ENCODE results near the gene A3GALT2.

A3GALT2 gene

DNA sequence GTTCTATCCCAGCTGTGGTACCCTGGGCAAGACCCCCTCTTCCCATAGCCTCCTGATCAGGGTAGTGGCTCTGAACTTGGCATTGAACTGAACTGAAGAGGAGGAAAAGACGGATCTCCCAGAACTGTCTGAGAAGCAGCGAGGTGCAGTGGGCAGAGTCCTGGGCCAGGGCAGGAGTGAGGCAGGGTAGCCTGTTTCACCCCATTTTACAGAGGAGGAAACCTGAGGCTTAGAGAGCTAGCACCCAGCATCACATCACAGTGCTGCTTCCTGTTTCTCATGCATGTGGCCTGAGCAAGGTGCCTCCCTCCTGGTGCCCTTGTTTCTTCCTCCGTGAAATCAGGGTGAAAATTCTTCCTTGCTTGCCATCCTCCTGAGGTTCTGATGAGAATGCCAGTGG lies 47.5 kb downstream of the A3GALT2 start:
- no peak for DNase-seq

DNA sequence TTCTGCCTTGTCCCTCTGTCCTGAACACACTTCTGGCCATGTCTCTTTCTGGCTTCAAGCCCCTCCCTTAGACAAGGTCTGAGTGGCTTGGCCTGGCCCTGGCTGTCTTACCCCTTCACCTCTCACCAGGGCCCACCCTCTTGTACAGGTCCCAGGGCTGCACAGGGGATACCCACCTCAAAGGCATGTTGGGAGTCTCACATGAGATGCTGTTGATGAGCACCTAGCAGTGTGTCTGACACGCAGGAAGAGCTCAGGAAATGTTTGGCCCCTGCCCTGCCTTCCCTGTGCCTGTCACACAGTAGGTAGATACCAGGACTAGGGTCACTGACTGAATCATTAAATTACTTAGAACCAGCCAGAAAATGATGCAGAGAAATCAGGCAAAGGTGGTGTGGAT lies 48.0 kb downstream of the A3GALT2 start:
- DNase-seq: no peak

GRCh38 chr1:33272509-33272908 lies 48.4 kb downstream of the A3GALT2 start:
- no peak for DNase-seq

- no peak for DNase-seq
Observed at GRCh38 chr1:33271666-33272505, 49.0 kb downstream of the A3GALT2 start.

- no peak for DNase-seq
Observed at GRCh38 chr1:33270808-33271465, 50.0 kb downstream of the A3GALT2 start.

DNA sequence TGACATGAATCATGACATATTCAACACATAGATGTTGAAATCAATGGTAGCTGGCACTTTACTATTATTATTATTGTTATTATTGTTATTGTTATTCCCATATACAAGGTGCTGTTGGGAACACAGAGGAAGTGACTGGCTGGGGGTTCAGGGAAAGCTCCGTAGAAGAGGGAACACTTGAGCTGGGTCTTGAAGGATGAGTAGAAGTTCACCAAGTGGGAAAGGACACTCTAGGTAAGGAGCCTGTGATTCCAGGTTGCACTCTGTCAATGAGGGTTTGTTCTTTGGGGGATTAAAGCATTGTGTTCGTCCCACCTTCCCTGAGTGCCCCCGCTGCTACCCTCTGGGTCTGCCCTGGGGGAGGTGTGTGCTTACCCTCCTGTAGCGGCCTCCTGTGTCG lies 50.5 kb downstream of the A3GALT2 start:
- DNase-seq: no peak

- no peak for DNase-seq
Observed at GRCh38 chr1:33269621-33270020, 51.3 kb downstream of the A3GALT2 start.

DNA sequence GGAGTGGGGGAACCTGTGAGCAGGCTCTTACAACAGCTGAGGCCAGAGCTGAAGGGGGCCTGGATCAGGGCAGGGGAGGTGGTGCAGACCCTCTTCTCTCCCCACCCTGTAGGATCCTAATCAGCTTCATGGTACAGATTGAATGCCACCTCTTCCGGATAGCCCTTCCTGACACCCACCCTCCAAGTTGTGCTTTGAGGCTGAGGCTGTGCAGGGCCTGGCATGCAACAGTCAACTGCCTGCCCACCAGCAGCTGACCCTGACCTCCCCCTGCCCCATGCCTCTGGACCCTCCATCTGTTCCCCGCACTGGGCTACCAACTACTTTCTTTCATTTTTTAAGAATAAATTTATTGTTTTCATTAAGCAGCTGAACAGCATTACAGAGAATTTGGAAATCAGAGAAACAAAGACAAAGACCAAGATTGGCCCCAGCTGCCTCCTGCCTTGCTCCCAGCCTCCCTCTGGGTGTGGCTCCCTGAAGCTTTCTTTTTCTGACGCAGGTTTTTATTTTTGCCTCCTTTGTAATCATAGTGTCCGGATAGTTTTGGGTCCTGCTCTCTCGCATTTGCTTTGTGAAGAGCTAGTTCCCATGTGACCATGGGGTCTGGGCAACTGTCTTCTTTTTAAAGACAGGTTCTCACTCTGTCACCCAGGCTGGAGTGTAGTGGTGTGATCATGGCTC lies 51.8 kb downstream of the A3GALT2 start:
- no peak for DNase-seq

GRCh38 chr1:33268457-33268856 lies 52.4 kb downstream of the A3GALT2 start:
- DNase-seq: no peak

DNA sequence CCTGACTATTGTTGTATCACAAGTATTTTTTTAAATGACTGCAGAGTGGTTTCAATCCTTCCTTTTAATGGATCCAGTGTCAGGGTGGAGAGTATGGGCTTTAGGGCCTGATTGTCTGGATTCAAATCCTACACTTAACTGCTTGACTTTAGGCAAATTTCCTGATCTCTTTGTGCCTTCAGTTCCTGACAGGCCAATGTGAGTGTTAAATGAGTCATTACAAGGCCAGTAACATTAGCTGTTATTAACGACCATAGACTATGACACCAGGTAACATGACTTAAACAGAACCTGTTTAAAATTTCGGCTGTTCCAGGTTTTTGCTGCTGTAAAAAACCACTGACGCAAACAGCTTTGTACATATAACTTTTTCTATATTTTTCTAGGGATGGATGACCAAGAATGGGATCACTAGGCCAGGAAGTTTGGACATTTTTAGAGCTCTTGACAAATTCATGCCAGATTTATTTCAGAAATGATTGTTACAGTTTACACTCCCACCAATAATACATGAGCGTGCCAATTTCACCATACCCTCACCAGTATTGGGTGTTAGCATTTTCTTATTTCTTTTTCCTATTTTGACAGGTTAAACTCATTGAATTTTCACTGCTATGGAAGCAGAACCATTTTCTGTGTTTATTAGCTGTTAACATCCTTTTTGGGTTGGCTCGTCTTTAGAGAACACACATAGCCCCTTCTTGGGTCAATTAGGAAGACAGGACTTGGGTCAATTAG lies 53.3 kb downstream of the A3GALT2 start:
- DNase-seq: no peak

DNA sequence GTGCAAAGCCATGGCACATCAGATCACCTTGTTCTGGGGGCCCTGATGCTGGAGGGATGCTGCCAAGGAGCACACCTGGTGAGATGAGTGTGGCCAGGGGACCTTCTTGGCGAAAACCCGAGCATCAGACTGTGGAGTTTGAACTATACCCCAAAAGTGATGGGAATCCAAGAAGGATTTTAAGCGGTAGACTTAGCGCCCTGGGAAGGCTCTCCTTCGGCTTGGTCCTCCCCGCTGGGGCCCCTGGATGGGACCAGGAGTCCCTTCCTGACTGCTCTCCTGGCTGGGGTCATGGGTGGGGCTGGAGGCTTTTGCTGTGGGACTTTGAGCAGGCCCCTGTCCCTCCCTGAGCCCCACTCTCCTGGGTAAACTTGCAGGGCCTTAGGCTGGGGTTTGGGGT lies 54.1 kb downstream of the A3GALT2 start:
- DNase-seq: no peak

- no peak for DNase-seq
Observed at GRCh38 chr1:33265780-33266605, 54.9 kb downstream of the A3GALT2 start.

DNA sequence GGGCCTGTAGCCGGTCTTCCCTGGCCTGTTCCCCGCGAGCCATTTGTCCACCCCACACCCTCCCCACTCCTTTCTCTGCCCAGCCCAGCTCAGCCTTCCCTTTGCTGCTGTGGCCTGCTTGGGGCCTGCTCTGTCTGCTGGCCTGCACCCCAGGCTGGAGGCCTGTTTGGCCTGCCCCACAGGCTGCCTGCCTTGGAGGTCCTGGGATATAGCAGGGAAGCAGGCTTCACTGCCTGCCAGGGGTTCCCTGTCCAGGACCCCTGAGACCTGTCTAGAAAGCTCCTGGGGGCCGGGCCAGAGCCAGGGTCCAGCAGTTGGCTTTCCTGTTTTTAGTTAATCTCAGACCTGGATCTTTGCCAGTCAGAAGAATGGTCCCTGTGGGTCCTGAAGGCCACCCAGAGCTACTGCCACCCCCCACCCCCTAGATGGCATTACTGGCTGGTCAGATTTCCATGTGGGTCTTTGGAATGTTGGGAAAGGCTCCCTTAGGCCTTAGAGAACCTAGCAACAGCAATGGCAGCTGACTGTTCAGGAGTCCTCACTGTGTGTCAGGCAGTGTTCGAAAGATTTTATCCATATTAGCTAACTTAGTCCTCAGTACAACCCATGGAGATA lies 56.9 kb downstream of the A3GALT2 start:
- no peak for DNase-seq

- no peak for DNase-seq
Observed at GRCh38 chr1:33261344-33261743, 59.6 kb downstream of the A3GALT2 start.

GRCh38 chr1:33260439-33260838 lies 60.5 kb downstream of the A3GALT2 start:
- no peak for DNase-seq

DNA sequence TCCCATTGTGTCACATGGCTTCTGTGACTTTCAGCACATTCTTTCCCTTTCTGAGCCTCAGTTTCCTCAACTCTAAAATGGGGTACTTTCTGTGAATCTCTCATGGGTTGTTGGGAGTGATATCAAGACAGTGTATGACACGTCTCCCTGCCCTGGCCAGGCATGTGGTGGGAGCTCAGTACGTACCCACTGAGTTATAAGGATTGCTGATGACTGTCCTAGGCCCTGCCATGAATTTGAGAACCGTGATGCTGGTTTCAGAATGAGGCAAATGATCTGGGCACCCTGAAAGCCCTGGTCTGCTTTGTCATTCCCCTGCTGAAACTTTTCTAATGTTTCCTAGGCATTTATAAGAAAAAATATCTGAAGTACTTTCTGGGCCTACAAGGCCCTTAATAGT lies 61.0 kb downstream of the A3GALT2 start:
- no peak for DNase-seq

DNA sequence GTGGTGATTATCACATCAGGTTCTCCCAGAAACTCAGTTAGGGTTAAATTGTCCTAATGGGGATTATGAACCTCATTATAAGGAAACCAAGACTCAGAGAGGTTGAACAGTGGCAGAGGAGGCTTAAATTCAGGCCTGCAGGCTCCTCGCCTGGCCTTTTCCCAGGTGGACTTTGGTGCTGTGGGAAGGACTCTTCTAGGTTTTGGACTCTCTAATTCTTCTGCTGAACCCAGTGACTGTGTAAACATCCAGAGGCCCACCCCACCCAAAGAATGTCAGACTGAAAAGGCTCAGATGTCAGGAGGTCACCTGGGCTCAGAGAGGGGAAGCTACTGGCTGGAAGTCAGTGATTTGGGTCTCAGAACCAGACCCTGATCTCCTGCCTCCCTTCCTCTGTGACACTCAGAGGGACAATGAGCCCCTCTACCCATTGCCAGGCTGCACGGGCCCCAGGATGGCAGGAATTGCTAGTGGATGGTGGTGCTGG lies 62.1 kb downstream of the A3GALT2 start:
- DNase-seq: no peak

GRCh38 chr1:33257772-33258712 lies 62.9 kb downstream of the A3GALT2 start:
- no peak for DNase-seq

GRCh38 chr1:33257207-33257771 lies 63.6 kb downstream of the A3GALT2 start:
- peak in 2 of 51 donors; percentile 15 to 18 for DNase-seq

Data from hypothalamus (tissue), 51 donors.